PC-9 (cell line): Measurements from ENCODE around the gene CCL7. TPM values are rescaled to one million over a fixed set of nuclear protein-coding genes. Genes with fewer than 3 reads are reported as not detected.

Experiments
- BruUV-seq: library from RNA; stranded (reverse); fragments of 400-500 nt; replicated peaks from 2 replicates; lab custom pipeline; 2021; lab: Mats Ljungman, UMichigan
- CTCF ChIA-PET: fragments of 300-600 bp; sonication (Branson Sonifier 250); formaldehyde crosslinking; loops from one replicate; lab custom pipeline; 2022; ENCODE audit warnings: antibody characterized with exemption; lab: Charles Lee
- POLR2A ChIA-PET: fragments of 300-600 bp; sonication (Branson Sonifier 250); formaldehyde crosslinking; loops from one replicate; lab custom pipeline; 2022; ENCODE audit warnings: antibody characterized with exemption; ENCODE audit not compliant: unreplicated experiment; lab: Charles Lee
- DNase-seq, 2 experiments: peaks; one replicate each; pipeline versions ENCODE4 v3.0.0 to v3.0.0-alpha.2; 2015 to 2022; ENCODE audit warnings: mixed read lengths in 1 of 2
- H2AFZ ChIP-seq: fragments of 200-600 bp; sonication (generic); 2 replicates; pipeline ENCODE4 v1.8.1; 2017; ENCODE audit warnings: antibody characterized with exemption
- H3F3A ChIP-seq: fragments of 200-600 bp; sonication (generic); 2 replicates; pipeline ENCODE4 v1.8.1; 2017; ENCODE audit warnings: antibody characterized with exemption, mild to moderate bottlenecking, low read depth; ENCODE audit not compliant: insufficient read depth
- H3K27ac ChIP-seq: fragments of 200-600 bp; sonication (generic); 2 replicates; pipeline ENCODE4 v1.6.1; 2016; ENCODE audit warnings: mixed run types
- H3K27me3 ChIP-seq: fragments of 200-600 bp; sonication (generic); 2 replicates; pipeline ENCODE4 v1.6.1; 2016; ENCODE audit warnings: low read depth, mixed run types; ENCODE audit not compliant: insufficient read depth
- H3K36me3 ChIP-seq: fragments of 200-600 bp; sonication (generic); 2 replicates; pipeline ENCODE4 v1.6.1; 2016; ENCODE audit warnings: low read depth, mixed run types
- H3K4me1 ChIP-seq: fragments of 200-600 bp; sonication (generic); replicated peaks from 2 replicates; pipeline ENCODE4 v1.6.1; 2016; ENCODE audit warnings: mixed run types; ENCODE audit not compliant: insufficient read depth
- H3K4me2 ChIP-seq: fragments of 200-600 bp; sonication (generic); 2 replicates; pipeline ENCODE4 v1.6.1; 2017; ENCODE audit warnings: mixed run types
- H3K4me3 ChIP-seq: fragments of 200-600 bp; sonication (generic); 2 replicates; pipeline ENCODE4 v1.6.1; 2016; ENCODE audit warnings: mixed run types
- H3K79me2 ChIP-seq: fragments of 200-600 bp; sonication (generic); 2 replicates; pipeline ENCODE4 v1.6.1; 2017; ENCODE audit warnings: low read depth, mixed run types
- H3K9me2 ChIP-seq: fragments of 200-600 bp; sonication (generic); 2 replicates; pipeline ENCODE4 v1.8.1; 2017; ENCODE audit warnings: mild to moderate bottlenecking; ENCODE audit not compliant: insufficient read depth
- H3K9me3 ChIP-seq: fragments of 200-600 bp; sonication (generic); 2 replicates; pipeline ENCODE4 v1.8.1; 2016; ENCODE audit warnings: low read depth; ENCODE audit not compliant: insufficient read depth
- H4K20me1 ChIP-seq: fragments of 200-600 bp; sonication (generic); 2 replicates; pipeline ENCODE4 v1.8.1; 2017; ENCODE audit not compliant: insufficient read depth
- EZH2 ChIP-seq: fragments of 200-600 bp; sonication (generic); IDR thresholded peaks from 2 replicates; pipeline ENCODE4 v1.8.0; 2017; ENCODE audit warnings: antibody characterized with exemption, low read depth
- intact Hi-C: fragments of 100-400 bp; cut with micrococcal nuclease; formaldehyde crosslinking; loops from one replicate; pipeline ENCODE4 v1.10.0; 2022; ENCODE audit not compliant: unreplicated experiment
- total RNA-seq: library from RNA; stranded (reverse); gene quantifications from 2 replicates; pipeline ENCODE4 v1.2.3, GENCODE V29; 2021
- TF ChIP-seq, protein P1 (sequence below): fragments of 200-600 bp; sonication (generic); conservative IDR thresholded peaks from 2 replicates; pipeline ENCODE4 v1.6.1; 2017; ENCODE audit warnings: mixed run types, antibody characterized with exemption, mild to moderate bottlenecking, moderate library complexity

The CCL7 gene
- total RNA-seq, 1 experiment from 2014 or later = not detected

DNA sequence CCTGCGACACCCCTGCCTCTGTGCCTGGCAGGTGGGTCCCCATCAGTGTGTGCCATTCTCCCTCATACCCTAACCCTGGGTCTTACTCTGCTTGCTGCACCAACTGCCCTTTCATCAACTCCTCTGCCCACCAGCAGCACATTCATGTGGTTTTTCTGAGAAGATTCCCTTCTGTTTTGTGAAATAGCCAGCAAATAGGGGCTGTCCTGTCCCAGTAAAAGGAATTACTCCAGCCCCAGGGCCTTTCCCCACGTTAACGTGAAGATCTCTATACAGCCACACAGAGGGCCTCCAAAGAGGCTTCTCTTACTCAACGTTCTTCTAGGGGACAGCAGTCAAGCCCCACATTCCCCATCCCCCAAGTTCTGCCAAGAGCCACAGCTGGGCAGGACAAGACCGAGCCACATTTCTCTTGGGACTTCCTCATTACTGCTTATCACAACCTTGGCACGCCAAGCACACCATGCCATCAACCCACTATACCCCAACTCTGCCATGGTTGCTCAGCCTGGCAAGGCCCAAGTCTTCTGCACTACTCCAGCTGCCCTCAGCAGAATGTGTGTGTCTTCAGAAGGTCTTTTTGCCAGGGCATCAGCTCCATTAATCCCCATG is 33.6 kb upstream of the CCL7 start:
- CTCF ChIA-PET = no interaction called here
- BruUV-seq = no TSS peak

DNA sequence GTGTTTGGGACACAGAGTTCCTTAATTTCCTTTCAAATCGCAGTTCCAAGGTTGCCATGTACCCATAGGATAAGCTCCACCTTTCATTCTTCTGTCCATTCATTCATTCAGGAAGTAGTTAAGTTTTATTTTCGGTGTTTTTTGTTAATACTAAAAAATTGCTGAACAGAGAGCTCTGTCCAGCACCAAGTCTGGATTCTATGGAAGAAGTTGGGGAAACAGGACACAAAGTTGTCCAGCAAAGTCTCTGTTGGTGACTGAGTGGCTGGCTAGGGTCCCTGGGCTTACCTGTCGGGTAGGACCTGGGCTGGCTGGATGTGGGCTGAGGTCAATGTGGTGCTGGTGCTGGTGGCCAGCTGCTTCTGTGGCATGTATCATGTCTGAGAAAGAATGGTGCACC is 32.6 kb upstream of the CCL7 start:
- POLR2A ChIA-PET = no interaction called here
- intact Hi-C loops = no loop called here
- H3K27ac ChIP-seq = no peak overlapping the region

More for the DNA sequence above, 33.6 kb upstream of the CCL7 start:
- no peaks in the 10 kb centered on the region for H3K79me2 ChIP-seq
- H3K9me3 ChIP-seq = no peaks in the 10 kb centered on the region
- intact Hi-C loops = no loop called here
- H3K4me2 ChIP-seq = no peak overlapping the region
- no peak overlapping the region for H3K4me3 ChIP-seq
- no peaks in the 10 kb centered on the region for H3K36me3 ChIP-seq
- no peak for TF ChIP-seq EZH2
- TF ChIP-seq, protein P1, sequence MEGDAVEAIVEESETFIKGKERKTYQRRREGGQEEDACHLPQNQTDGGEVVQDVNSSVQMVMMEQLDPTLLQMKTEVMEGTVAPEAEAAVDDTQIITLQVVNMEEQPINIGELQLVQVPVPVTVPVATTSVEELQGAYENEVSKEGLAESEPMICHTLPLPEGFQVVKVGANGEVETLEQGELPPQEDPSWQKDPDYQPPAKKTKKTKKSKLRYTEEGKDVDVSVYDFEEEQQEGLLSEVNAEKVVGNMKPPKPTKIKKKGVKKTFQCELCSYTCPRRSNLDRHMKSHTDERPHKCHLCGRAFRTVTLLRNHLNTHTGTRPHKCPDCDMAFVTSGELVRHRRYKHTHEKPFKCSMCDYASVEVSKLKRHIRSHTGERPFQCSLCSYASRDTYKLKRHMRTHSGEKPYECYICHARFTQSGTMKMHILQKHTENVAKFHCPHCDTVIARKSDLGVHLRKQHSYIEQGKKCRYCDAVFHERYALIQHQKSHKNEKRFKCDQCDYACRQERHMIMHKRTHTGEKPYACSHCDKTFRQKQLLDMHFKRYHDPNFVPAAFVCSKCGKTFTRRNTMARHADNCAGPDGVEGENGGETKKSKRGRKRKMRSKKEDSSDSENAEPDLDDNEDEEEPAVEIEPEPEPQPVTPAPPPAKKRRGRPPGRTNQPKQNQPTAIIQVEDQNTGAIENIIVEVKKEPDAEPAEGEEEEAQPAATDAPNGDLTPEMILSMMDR = no peak
- no peaks in the 10 kb centered on the region for H3K4me1 ChIP-seq
- peaks cover 11% of the 10 kb centered on the region for H3K27me3 ChIP-seq
- no peak overlapping the region for H3K27ac ChIP-seq
- DNase-seq = no peak
- no peak overlapping the region for H2AFZ ChIP-seq
- no peaks in the 10 kb centered on the region for H3K9me2 ChIP-seq
- POLR2A ChIA-PET = no interaction called here
- no peaks in the 10 kb centered on the region for H3F3A ChIP-seq
- H4K20me1 ChIP-seq = no peaks in the 10 kb centered on the region

DNA sequence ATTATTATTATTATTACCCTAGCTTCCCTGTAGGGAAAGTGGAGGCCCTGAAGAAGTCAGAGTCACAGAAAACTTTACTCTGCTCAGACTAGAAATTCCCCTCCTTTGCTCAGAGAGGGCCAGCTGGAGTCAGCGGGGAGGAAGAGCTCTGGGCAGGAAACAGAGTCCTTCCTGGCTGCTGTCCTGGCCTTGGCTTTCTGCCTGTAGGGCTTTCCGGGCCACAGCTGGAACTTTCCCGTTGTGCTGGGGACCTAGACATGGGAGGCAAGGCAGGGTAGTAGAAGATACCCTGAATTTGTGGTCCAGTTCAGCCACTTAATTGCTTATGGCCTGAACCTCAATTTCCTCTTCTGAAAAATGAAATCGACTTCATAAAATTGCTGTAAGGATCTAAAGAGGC is 29.0 kb upstream of the CCL7 start:
- CTCF ChIA-PET = no interaction called here
- H2AFZ ChIP-seq = no peak overlapping the region
- no TSS peak for BruUV-seq
- intact Hi-C loops = no loop called here
- H3K4me1 ChIP-seq = no peaks in the 10 kb centered on the region
- H3K27ac ChIP-seq = no peak overlapping the region
- H3K4me3 ChIP-seq = no peak overlapping the region
- H3K4me2 ChIP-seq = no peak overlapping the region
- no peaks in the 10 kb centered on the region for H3K36me3 ChIP-seq
- POLR2A ChIA-PET = no interaction called here
- no peak for TF ChIP-seq EZH2
- TF ChIP-seq, protein P1 = no peak
- H3K79me2 ChIP-seq = no peaks in the 10 kb centered on the region
- no peaks in the 10 kb centered on the region for H3K9me2 ChIP-seq
- no peaks in the 10 kb centered on the region for H3K9me3 ChIP-seq
- DNase-seq = no peak
- H3K27me3 ChIP-seq = peaks cover 14% of the 10 kb centered on the region
- H3F3A ChIP-seq = no peaks in the 10 kb centered on the region
- no peaks in the 10 kb centered on the region for H4K20me1 ChIP-seq

More for the DNA sequence above, 32.6 kb upstream of the CCL7 start:
- Histone ChIP-seq H3K9me3 (no peaks in the 10 kb centered on the region), H2AFZ (no peak overlapping the region), H3K79me2 (no peaks in the 10 kb centered on the region), H3K27me3 (peaks cover 11% of the 10 kb centered on the region), H3K4me1 (no peaks in the 10 kb centered on the region), H3F3A (no peaks in the 10 kb centered on the region), H3K36me3 (no peaks in the 10 kb centered on the region), H3K4me3 (no peak overlapping the region), H4K20me1 (no peaks in the 10 kb centered on the region), H3K9me2 (no peaks in the 10 kb centered on the region), H3K4me2 (no peak overlapping the region)
- no peak for DNase-seq
- CTCF ChIA-PET = no interaction called here
- no peak for TF ChIP-seq EZH2
- TF ChIP-seq, protein P1 = no peak
- no TSS peak for BruUV-seq
